Gastrocnemius medialis (tissue), 4 donors: Measurements from ENCODE around the gene NMS.

Experiments
- POLR2A ChIP-seq, 2 donors: fragments of 450-650 bp; IDR thresholded peaks; one replicate each; pipeline ENCODE4 v1.6.1; 2017; ENCODE audit warnings: antibody characterized with exemption in 2 of 2, mild to moderate bottlenecking in 2 of 2, moderate library complexity in 2 of 2
- TF ChIP-seq, protein P1 (sequence below), 5 experiments: fragments of 450-650 bp in 3 of 5; fragments of 200-600 bp in 2 of 5; sonication (generic) in 2 of 5; IDR thresholded peaks in 4 of 5; conservative IDR thresholded peaks in 1 of 5; 1 replicate in 4 of 5; 2 replicates in 1 of 5; pipeline ENCODE4 v1.5.1; 2016 to 2019; ENCODE audit warnings: antibody characterized with exemption in 5 of 5, mild to moderate bottlenecking in 3 of 5, moderate library complexity in 3 of 5

- TF ChIP-seq, protein P1, sequence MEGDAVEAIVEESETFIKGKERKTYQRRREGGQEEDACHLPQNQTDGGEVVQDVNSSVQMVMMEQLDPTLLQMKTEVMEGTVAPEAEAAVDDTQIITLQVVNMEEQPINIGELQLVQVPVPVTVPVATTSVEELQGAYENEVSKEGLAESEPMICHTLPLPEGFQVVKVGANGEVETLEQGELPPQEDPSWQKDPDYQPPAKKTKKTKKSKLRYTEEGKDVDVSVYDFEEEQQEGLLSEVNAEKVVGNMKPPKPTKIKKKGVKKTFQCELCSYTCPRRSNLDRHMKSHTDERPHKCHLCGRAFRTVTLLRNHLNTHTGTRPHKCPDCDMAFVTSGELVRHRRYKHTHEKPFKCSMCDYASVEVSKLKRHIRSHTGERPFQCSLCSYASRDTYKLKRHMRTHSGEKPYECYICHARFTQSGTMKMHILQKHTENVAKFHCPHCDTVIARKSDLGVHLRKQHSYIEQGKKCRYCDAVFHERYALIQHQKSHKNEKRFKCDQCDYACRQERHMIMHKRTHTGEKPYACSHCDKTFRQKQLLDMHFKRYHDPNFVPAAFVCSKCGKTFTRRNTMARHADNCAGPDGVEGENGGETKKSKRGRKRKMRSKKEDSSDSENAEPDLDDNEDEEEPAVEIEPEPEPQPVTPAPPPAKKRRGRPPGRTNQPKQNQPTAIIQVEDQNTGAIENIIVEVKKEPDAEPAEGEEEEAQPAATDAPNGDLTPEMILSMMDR (IDR thresholded peaks at IDR 0.05 in 4 of 5, conservative IDR thresholded peaks at IDR 0.05 in 1 of 5) = no peak
- no peak for TF ChIP-seq POLR2A (IDR thresholded peaks at IDR 0.05)
These were observed 59.6 kb downstream of the NMS start for GRCh38 chr2:100529900-100530299.
